ENCODE results near the gene NOD2. TPM values are rescaled to one million over a fixed set of nuclear protein-coding genes. Genes with fewer than 3 reads are reported as not detected.

NOD2 gene
- total RNA-seq, 1 experiment from 2014 or later, result 5.4 TPM

- TF ChIP-seq CTCF (IDR thresholded peaks at IDR 0.05 in 2 of 3, conservative IDR thresholded peaks at IDR 0.05 in 1 of 3; ENCODE audit: borderline replicate concordance in 1 of 3, insufficient read depth in 1 of 3, low read depth in 2 of 3, low read length in 2 of 3) (no peak), POLR2A (IDR thresholded peaks at IDR 0.05; ENCODE audit: borderline replicate concordance, extremely low read depth, insufficient read depth, insufficient read length) (no peak), CEBPB (IDR thresholded peaks at IDR 0.05; ENCODE audit: low read depth) (no peak), TCF7L2 (IDR thresholded peaks at IDR 0.05; ENCODE audit: borderline replicate concordance, extremely low read depth, insufficient read depth, insufficient read length) (no peak), EZH2 (IDR thresholded peaks at IDR 0.05) (no peak)
These were observed 38.0 kb downstream of the NOD2 start (continued) for GRCh38 chr16:50731130-50731988.

- ChIA-PET POLR2A (no interaction called here), CTCF (interaction anchor here (1.2 kb wide), 1 partner anchor 74 kb away, joined by 3 read pairs; no protein-coding TSS in a partner anchor), RAD21 (ENCODE audit: low non-redundant PET in 1 of 2, low total read pairs in 2 of 2, uncharacterized antibody in 2 of 2, unreplicated experiment in 2 of 2) (no interaction called here)
- Histone ChIP-seq H3K36me3 (ENCODE audit: control insufficient read depth in 1 of 2, insufficient read depth in 2 of 2, low read length in 2 of 2) (no peaks in the 10 kb centered on the region), H3K79me2 (ENCODE audit: insufficient read depth, low read length) (no peaks in the 10 kb centered on the region), H3K4me3 (replicated peaks in 1 of 2; ENCODE audit: low read depth in 1 of 2, low read length in 2 of 2) (no peak overlapping the region), H2AFZ (ENCODE audit: low read depth, low read length, poor library complexity, severe bottlenecking) (no peak overlapping the region), H3K27me3 (ENCODE audit: insufficient read depth, low read length) (no peaks in the 10 kb centered on the region), H3K9me3 (ENCODE audit: control insufficient read depth in 1 of 2, insufficient read depth in 1 of 2, low read depth in 1 of 2, low read length in 2 of 2) (no peaks in the 10 kb centered on the region), H3K9ac (ENCODE audit: low read length) (no peak overlapping the region), H3K4me1 (ENCODE audit: control insufficient read depth in 1 of 2, insufficient read depth in 2 of 2, low read length in 2 of 2) (no peaks in the 10 kb centered on the region), H3K4me2 (ENCODE audit: low read length) (no peak overlapping the region), H3K9me2 (ENCODE audit: insufficient read depth) (no peaks in the 10 kb centered on the region), H3K27ac (ENCODE audit: low read depth, low read length) (no peak overlapping the region), H4K20me1 (ENCODE audit: insufficient read depth) (no peaks in the 10 kb centered on the region)
- no TSS peak for BruUV-seq (replicated peaks)
- intact Hi-C loops (cut with micrococcal nuclease), result no loop called here
- ATAC-seq (no peak), DNase-seq (ENCODE audit: low read depth, low spot score) (no peak)
- TF ChIP-seq SRF (IDR thresholded peaks at IDR 0.05; ENCODE audit: low read depth), result no peak
- TF ChIP-seq CTCF (IDR thresholded peaks at IDR 0.05 in 2 of 3, conservative IDR thresholded peaks at IDR 0.05 in 1 of 3; ENCODE audit: borderline replicate concordance in 1 of 3, insufficient read depth in 1 of 3, low read depth in 2 of 3, low read length in 2 of 3), result no peak
- TF ChIP-seq CBX3 (IDR thresholded peaks at IDR 0.05; ENCODE audit: low read depth), result no peak
- no peak for TF ChIP-seq REST (IDR thresholded peaks at IDR 0.05; ENCODE audit: low read depth)
- TF ChIP-seq ZNF274 (IDR thresholded peaks at IDR 0.05; ENCODE audit: low read depth, low read length), result no peak
- TF ChIP-seq SIN3A (IDR thresholded peaks at IDR 0.05; ENCODE audit: low read depth), result no peak
- no peak for TF ChIP-seq MAX (IDR thresholded peaks at IDR 0.05)
- TF ChIP-seq RAD21 (IDR thresholded peaks at IDR 0.05; ENCODE audit: low read depth), result no peak
- TF ChIP-seq EZH2phosphoT487 (IDR thresholded peaks at IDR 0.05; ENCODE audit: borderline replicate concordance), result no peak
These were observed 38.8 kb downstream of the NOD2 start for GRCh38 chr16:50731989-50732832.
